Measurements from ENCODE around the gene ZNF354B.
"Not testable (repeated sequence)": the region's sequence is repeated elsewhere in the genome, so short reads cannot be mapped to it uniquely, and the experiment has no call there.

ZNF354B gene

GRCh38 chr5:178826216-178826615 is 33.5 kb upstream of the ZNF354B start:
- TF ChIP-seq CTCF (IDR thresholded peaks at IDR 0.05) = no peak
- Histone ChIP-seq H3K36me3 (ENCODE audit: control insufficient read depth, insufficient read depth, low read length) (no peaks in the 10 kb centered on the region), H3K4me2 (ENCODE audit: low read length) (no peak overlapping the region), H3K4me1 (no peaks in the 10 kb centered on the region), H3K4me3 (ENCODE audit: low read depth, low read length) (no peak overlapping the region), H3K79me2 (no peaks in the 10 kb centered on the region), H3K27ac (no peak overlapping the region), H3K9ac (no peak overlapping the region), H2AFZ (no peak overlapping the region), H3K9me3 (ENCODE audit: control insufficient read depth, low read length) (no peaks in the 10 kb centered on the region), H3K27me3 (ENCODE audit: control insufficient read depth, insufficient read depth, low read length) (no peaks in the 10 kb centered on the region)

GRCh38 chr5:178827636-178828035 is 32.1 kb upstream of the ZNF354B start:
- Histone ChIP-seq H3K4me3 (ENCODE audit: low read depth, low read length) (no peak overlapping the region), H3K79me2 (no peaks in the 10 kb centered on the region), H3K4me2 (ENCODE audit: low read length) (no peak overlapping the region), H3K36me3 (ENCODE audit: control insufficient read depth, insufficient read depth, low read length) (no peaks in the 10 kb centered on the region), H2AFZ (no peak overlapping the region), H3K4me1 (no peaks in the 10 kb centered on the region), H3K27ac (no peak overlapping the region), H3K9ac (no peak overlapping the region), H3K27me3 (ENCODE audit: control insufficient read depth, insufficient read depth, low read length) (no peaks in the 10 kb centered on the region), H3K9me3 (ENCODE audit: control insufficient read depth, low read length) (no peaks in the 10 kb centered on the region)
- no peak for TF ChIP-seq CTCF (IDR thresholded peaks at IDR 0.05)

- H3K9ac ChIP-seq = no peak overlapping the region
- H3K4me1 ChIP-seq = no peaks in the 10 kb centered on the region
- H3K27ac ChIP-seq = no peak overlapping the region
- TF ChIP-seq CTCF (IDR thresholded peaks at IDR 0.05) = no peak
- H3K9me3 ChIP-seq (ENCODE audit: control insufficient read depth, low read length) = no peaks in the 10 kb centered on the region
- no peak overlapping the region for H3K4me3 ChIP-seq (ENCODE audit: low read depth, low read length)
- H3K79me2 ChIP-seq = no peaks in the 10 kb centered on the region
- H2AFZ ChIP-seq = no peak overlapping the region
- H3K27me3 ChIP-seq (ENCODE audit: control insufficient read depth, insufficient read depth, low read length) = no peaks in the 10 kb centered on the region
- H3K4me2 ChIP-seq (ENCODE audit: low read length) = no peak overlapping the region
- H3K36me3 ChIP-seq (ENCODE audit: control insufficient read depth, insufficient read depth, low read length) = no peaks in the 10 kb centered on the region
Measured at GRCh38 chr5:178831049-178831448, 28.7 kb upstream of the ZNF354B start.

GRCh38 chr5:178832618-178833201 is 27.0 kb upstream of the ZNF354B start:
- Histone ChIP-seq H3K36me3 (ENCODE audit: control insufficient read depth, insufficient read depth, low read length) (no peaks in the 10 kb centered on the region), H3K27ac (no peak overlapping the region), H3K9me3 (ENCODE audit: control insufficient read depth, low read length) (no peaks in the 10 kb centered on the region), H2AFZ (no peak overlapping the region), H3K27me3 (ENCODE audit: control insufficient read depth, insufficient read depth, low read length) (no peaks in the 10 kb centered on the region), H3K4me3 (ENCODE audit: low read depth, low read length) (no peak overlapping the region), H3K79me2 (no peaks in the 10 kb centered on the region), H3K9ac (no peak overlapping the region), H3K4me1 (no peaks in the 10 kb centered on the region), H3K4me2 (ENCODE audit: low read length) (no peak overlapping the region)
- TF ChIP-seq CTCF (IDR thresholded peaks at IDR 0.05) = no peak

- Histone ChIP-seq H3K27me3 (ENCODE audit: control insufficient read depth, insufficient read depth, low read length) (no peaks in the 10 kb centered on the region), H3K79me2 (no peaks in the 10 kb centered on the region)
Measured at GRCh38 chr5:178836628-178837027, 23.1 kb upstream of the ZNF354B start.

GRCh38 chr5:178838695-178839318 is 20.9 kb upstream of the ZNF354B start:
- H3K79me2 ChIP-seq, H3K27ac ChIP-seq: not testable (repeated sequence)

More at GRCh38 chr5:178836628-178837027, 23.1 kb upstream of the ZNF354B start:
- Histone ChIP-seq H2AFZ (no peak overlapping the region), H3K4me3 (ENCODE audit: low read depth, low read length) (no peak overlapping the region), H3K9ac (no peak overlapping the region), H3K27ac (no peak overlapping the region), H3K4me2 (ENCODE audit: low read length) (no peak overlapping the region), H3K4me1 (no peaks in the 10 kb centered on the region), H3K9me3 (ENCODE audit: control insufficient read depth, low read length) (no peaks in the 10 kb centered on the region), H3K36me3 (ENCODE audit: control insufficient read depth, insufficient read depth, low read length) (no peaks in the 10 kb centered on the region)
- no peak for TF ChIP-seq CTCF (IDR thresholded peaks at IDR 0.05)

More at GRCh38 chr5:178838695-178839318, 20.9 kb upstream of the ZNF354B start:
- H2AFZ ChIP-seq; H3K9me3 ChIP-seq (ENCODE audit: control insufficient read depth, low read length); H3K36me3 ChIP-seq (ENCODE audit: control insufficient read depth, insufficient read depth, low read length); H3K27me3 ChIP-seq (ENCODE audit: control insufficient read depth, insufficient read depth, low read length); H3K4me3 ChIP-seq (ENCODE audit: low read depth, low read length); H3K4me2 ChIP-seq (ENCODE audit: low read length); H3K4me1 ChIP-seq; H3K9ac ChIP-seq: not testable (repeated sequence)

All from parathyroid adenoma (tissue), 2 donors.